Panc1 (cell line): Measurements from ENCODE around the gene FKBP4. TPM values are rescaled to one million over a fixed set of nuclear protein-coding genes. Genes with fewer than 3 reads are reported as not detected.

Source experiments
- ATAC-seq: fragments of 200-7000 bp; cut with Tn5 transposase; 2 replicates; pipeline ENCODE4 v1.9.1; 2020; ENCODE audit warnings: mild to moderate bottlenecking, moderate library complexity
- BruUV-seq: library from RNA; stranded (reverse); fragments of 400-500 nt; replicated peaks from 2 replicates; lab custom pipeline; 2021; lab: Mats Ljungman, UMichigan
- CTCF ChIA-PET: fragments of 300-600 bp; sonication (Branson Sonifier 250); formaldehyde crosslinking; loops from one replicate; lab custom pipeline; 2022; ENCODE audit warnings: antibody characterized with exemption; lab: Charles Lee
- POLR2A ChIA-PET: fragments of 300-600 bp; sonication (Branson Sonifier 250); formaldehyde crosslinking; loops from one replicate; lab custom pipeline; 2022; ENCODE audit warnings: antibody characterized with exemption; lab: Charles Lee
- DNase-seq: peaks from one replicate; pipeline ENCODE4 v3.0.0-alpha.2; 2010; ENCODE audit warnings: low read depth, low spot score
- H3K27ac ChIP-seq: 2 replicates; pipeline ENCODE4 v1.5.1; 2011; ENCODE audit warnings: mild to moderate bottlenecking, low read length, inconsistent platforms
- H3K27me3 ChIP-seq: fragments of 200-500 bp; sonication (Bioruptor generic); 2 replicates; pipeline ENCODE4 v1.6.0; 2014; ENCODE audit warnings: low read length, inconsistent platforms; ENCODE audit not compliant: control insufficient read depth, insufficient read depth
- H3K36me3 ChIP-seq: fragments of 200-500 bp; sonication (Bioruptor generic); 2 replicates; pipeline ENCODE4 v1.5.1; 2014; ENCODE audit warnings: inconsistent platforms, mild to moderate bottlenecking, low read length, moderate library complexity; ENCODE audit not compliant: control insufficient read depth, insufficient read depth
- H3K4me1 ChIP-seq: 2 replicates; pipeline ENCODE4 v1.5.1; 2011; ENCODE audit warnings: inconsistent platforms, mild to moderate bottlenecking, low read length, moderate library complexity; ENCODE audit not compliant: control insufficient read depth, insufficient read depth
- H3K4me3 ChIP-seq, 2 experiments: 2 replicates each; pipeline ENCODE4 v1.5.1; 2011 to 2012; ENCODE audit warnings: low read depth in 2 of 2, low read length in 2 of 2, mild to moderate bottlenecking in 2 of 2, inconsistent platforms in 1 of 2, moderate library complexity in 1 of 2
- H3K9me3 ChIP-seq: fragments of 200-500 bp; sonication (Bioruptor generic); 2 replicates; pipeline ENCODE4 v1.5.1; 2014; ENCODE audit warnings: low read depth, mild to moderate bottlenecking, inconsistent platforms, low read length, moderate library complexity; ENCODE audit not compliant: control insufficient read depth, insufficient read depth
- POLR2AphosphoS5 ChIP-seq: IDR thresholded peaks from 2 replicates; pipeline ENCODE4 v1.6.1; 2012; ENCODE audit warnings: mild to moderate bottlenecking, low read depth, low read length, moderate library complexity
- SIN3A ChIP-seq: IDR thresholded peaks from 2 replicates; pipeline ENCODE4 v1.6.1; 2012; ENCODE audit warnings: low read depth, mild to moderate bottlenecking, low read length, moderate library complexity, borderline replicate concordance; ENCODE audit not compliant: insufficient read depth
- TCF7L2 ChIP-seq: IDR thresholded peaks from 2 replicates; pipeline ENCODE4 v1.6.1; 2011; ENCODE audit warnings: mild to moderate bottlenecking, low read depth, low read length, inconsistent platforms
- in situ Hi-C: cut with HindIII; loops from 2 replicates; pipeline ENCODE4 v1.10.0; 2016; ENCODE audit warnings: low sequenced_read_pairs, low pct_unique_long_range_greater_than_20kb
- intact Hi-C: fragments of 100-400 bp; cut with micrococcal nuclease; formaldehyde crosslinking; loops from one replicate; pipeline ENCODE4 v1.10.0; 2022; ENCODE audit not compliant: unreplicated experiment
- total RNA-seq: library from RNA; stranded (reverse); gene quantifications from one replicate; pipeline ENCODE4 v1.2.1, GENCODE V29; 2021; ENCODE audit not compliant: unreplicated experiment
- TF ChIP-seq, protein P1 (sequence below), 2 experiments: IDR thresholded peaks; 2 replicates each; pipeline ENCODE4 v1.6.1; 2011 to 2012; ENCODE audit warnings: low read depth in 2 of 2, control low read depth in 1 of 2, low read length in 1 of 2, mild to moderate bottlenecking in 1 of 2, moderate library complexity in 1 of 2; ENCODE audit not compliant: insufficient read depth in 1 of 2
- TF ChIP-seq, protein P2 (sequence below): fragments of 450-650 bp; IDR thresholded peaks from 2 replicates; pipeline ENCODE4 v1.5.1; 2017; ENCODE audit warnings: mild to moderate bottlenecking

The FKBP4 gene
- total RNA-seq, 1 experiment from 2014 or later: 64.9 TPM

GRCh38 chr12:2842948-2843347, 48.2 kb downstream of the FKBP4 start:
- CTCF ChIA-PET: no interaction called here

DNA sequence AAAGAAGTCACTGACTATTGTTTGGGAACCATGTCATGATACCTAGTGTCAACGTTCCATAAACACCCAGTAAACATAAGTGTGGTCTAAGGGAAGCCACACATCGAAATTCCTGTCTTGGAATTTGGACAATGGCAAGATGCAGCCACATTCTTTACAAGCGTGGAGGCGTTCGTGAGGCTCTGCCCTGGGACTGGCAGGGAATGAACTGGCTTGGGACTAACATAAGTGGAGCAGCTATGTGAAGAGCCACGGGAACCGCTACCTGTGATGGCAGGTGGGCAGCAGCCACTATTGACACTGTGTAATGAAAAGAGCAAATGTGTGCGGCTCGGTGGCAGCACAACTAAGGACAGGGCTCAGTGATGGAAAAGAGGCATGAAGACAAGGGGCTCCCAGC, 50.0 kb downstream of the FKBP4 start:
- CTCF ChIA-PET: interaction anchor here (1.0 kb wide), 1 partner anchor 38 kb away, joined by 3 read pairs; no protein-coding TSS in a partner anchor

More at GRCh38 chr12:2842948-2843347, 48.2 kb downstream of the FKBP4 start:
- intact Hi-C loops (no loop called here), in situ Hi-C loops (no loop called here)
- H3K27me3 ChIP-seq: no peaks in the 10 kb centered on the region
- no peak overlapping the region for H3K4me3 ChIP-seq
- DNase-seq (no peak), ATAC-seq (no peak)
- H3K9me3 ChIP-seq: no peaks in the 10 kb centered on the region
- TF ChIP-seq, protein P1, sequence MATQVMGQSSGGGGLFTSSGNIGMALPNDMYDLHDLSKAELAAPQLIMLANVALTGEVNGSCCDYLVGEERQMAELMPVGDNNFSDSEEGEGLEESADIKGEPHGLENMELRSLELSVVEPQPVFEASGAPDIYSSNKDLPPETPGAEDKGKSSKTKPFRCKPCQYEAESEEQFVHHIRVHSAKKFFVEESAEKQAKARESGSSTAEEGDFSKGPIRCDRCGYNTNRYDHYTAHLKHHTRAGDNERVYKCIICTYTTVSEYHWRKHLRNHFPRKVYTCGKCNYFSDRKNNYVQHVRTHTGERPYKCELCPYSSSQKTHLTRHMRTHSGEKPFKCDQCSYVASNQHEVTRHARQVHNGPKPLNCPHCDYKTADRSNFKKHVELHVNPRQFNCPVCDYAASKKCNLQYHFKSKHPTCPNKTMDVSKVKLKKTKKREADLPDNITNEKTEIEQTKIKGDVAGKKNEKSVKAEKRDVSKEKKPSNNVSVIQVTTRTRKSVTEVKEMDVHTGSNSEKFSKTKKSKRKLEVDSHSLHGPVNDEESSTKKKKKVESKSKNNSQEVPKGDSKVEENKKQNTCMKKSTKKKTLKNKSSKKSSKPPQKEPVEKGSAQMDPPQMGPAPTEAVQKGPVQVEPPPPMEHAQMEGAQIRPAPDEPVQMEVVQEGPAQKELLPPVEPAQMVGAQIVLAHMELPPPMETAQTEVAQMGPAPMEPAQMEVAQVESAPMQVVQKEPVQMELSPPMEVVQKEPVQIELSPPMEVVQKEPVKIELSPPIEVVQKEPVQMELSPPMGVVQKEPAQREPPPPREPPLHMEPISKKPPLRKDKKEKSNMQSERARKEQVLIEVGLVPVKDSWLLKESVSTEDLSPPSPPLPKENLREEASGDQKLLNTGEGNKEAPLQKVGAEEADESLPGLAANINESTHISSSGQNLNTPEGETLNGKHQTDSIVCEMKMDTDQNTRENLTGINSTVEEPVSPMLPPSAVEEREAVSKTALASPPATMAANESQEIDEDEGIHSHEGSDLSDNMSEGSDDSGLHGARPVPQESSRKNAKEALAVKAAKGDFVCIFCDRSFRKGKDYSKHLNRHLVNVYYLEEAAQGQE (IDR thresholded peaks at IDR 0.05; ENCODE audit: insufficient read depth in 1 of 2, low read depth in 2 of 2, low read length in 1 of 2): no peak
- TF ChIP-seq SIN3A (no peak), TCF7L2 (no peak), POLR2AphosphoS5 (no peak)
- TF ChIP-seq, protein P2, sequence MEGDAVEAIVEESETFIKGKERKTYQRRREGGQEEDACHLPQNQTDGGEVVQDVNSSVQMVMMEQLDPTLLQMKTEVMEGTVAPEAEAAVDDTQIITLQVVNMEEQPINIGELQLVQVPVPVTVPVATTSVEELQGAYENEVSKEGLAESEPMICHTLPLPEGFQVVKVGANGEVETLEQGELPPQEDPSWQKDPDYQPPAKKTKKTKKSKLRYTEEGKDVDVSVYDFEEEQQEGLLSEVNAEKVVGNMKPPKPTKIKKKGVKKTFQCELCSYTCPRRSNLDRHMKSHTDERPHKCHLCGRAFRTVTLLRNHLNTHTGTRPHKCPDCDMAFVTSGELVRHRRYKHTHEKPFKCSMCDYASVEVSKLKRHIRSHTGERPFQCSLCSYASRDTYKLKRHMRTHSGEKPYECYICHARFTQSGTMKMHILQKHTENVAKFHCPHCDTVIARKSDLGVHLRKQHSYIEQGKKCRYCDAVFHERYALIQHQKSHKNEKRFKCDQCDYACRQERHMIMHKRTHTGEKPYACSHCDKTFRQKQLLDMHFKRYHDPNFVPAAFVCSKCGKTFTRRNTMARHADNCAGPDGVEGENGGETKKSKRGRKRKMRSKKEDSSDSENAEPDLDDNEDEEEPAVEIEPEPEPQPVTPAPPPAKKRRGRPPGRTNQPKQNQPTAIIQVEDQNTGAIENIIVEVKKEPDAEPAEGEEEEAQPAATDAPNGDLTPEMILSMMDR: no peak
- no peak overlapping the region for H3K27ac ChIP-seq
- H3K36me3 ChIP-seq: no peaks in the 10 kb centered on the region
- no TSS peak for BruUV-seq
- POLR2A ChIA-PET: interaction anchor here (0.6 to 0.9 kb wide), 2 partner anchors 10 to 39 kb away, joined by 3 read pairs; no protein-coding TSS in a partner anchor
- H3K4me1 ChIP-seq: no peaks in the 10 kb centered on the region

More for the DNA sequence above, 50.0 kb downstream of the FKBP4 start:
- Histone ChIP-seq H3K4me1 (no peaks in the 10 kb centered on the region), H3K9me3 (no peaks in the 10 kb centered on the region), H3K27ac (no peak overlapping the region), H3K27me3 (no peaks in the 10 kb centered on the region), H3K36me3 (no peaks in the 10 kb centered on the region), H3K4me3 (no peak overlapping the region)
- in situ Hi-C loops: no loop called here
- intact Hi-C loops: no loop called here
- no TSS peak for BruUV-seq
- ATAC-seq (no peak), DNase-seq (no peak)
- no peak for TF ChIP-seq POLR2AphosphoS5
- TF ChIP-seq, protein P1 (IDR thresholded peaks at IDR 0.05; ENCODE audit: insufficient read depth in 1 of 2, low read depth in 2 of 2, low read length in 1 of 2): no peak
- TF ChIP-seq SIN3A: no peak
- TF ChIP-seq, protein P2: no peak
- no peak for TF ChIP-seq TCF7L2
- POLR2A ChIA-PET: no interaction called here
